ENCODE results near the gene IGF2BP1. TPM values are rescaled to one million over a fixed set of nuclear protein-coding genes. Genes with fewer than 3 reads are reported as not detected.

Gene IGF2BP1
- polyA plus RNA-seq, 1 of the 3 experiments (the other 2 are of a cell fraction): 0.05 TPM

- peak overlapping the region in 1 of 2 experiments; percentile 17; a peak in 2 of 4 replicates for H3K4me3 ChIP-seq (ENCODE audit: low read depth in 2 of 2, low read length in 1 of 2)
- H4K20me1 ChIP-seq (ENCODE audit: insufficient read depth): no peaks in the 10 kb centered on the region
- peaks cover 14% of the 10 kb centered on the region; the same call in 1 of the 2 replicates for H3K27me3 ChIP-seq (ENCODE audit: insufficient read depth)
- H3K27ac ChIP-seq (ENCODE audit: low read depth in 2 of 2, low read length in 1 of 2): peak overlapping the region; percentile 14 to 98; a peak in 3 of 4 replicates
- H3K9me3 ChIP-seq: no peaks in the 10 kb centered on the region
- ChIA-PET POLR2A (no interaction called here), CTCF (interaction anchor here (0.9 to 1.6 kb wide), 2 partner anchors 60 to 63 kb away, joined by 3 to 5 read pairs; no protein-coding TSS in a partner anchor)
- H3K4me2 ChIP-seq: peak overlapping the region; percentile 70
- no peaks in the 10 kb centered on the region for H3K79me2 ChIP-seq (ENCODE audit: insufficient read depth)
- TF ChIP-seq NFIC (IDR thresholded peaks at IDR 0.05; ENCODE audit: borderline replicate concordance) (peak; percentile 18; the same call in 1 of the 2 replicates), IRF3 (IDR thresholded peaks at IDR 0.05; ENCODE audit: low read depth, low read length) (no peak)
- peak overlapping the region; percentile 50 for H2AFZ ChIP-seq (ENCODE audit: low read depth)
- 13% methylated on average over 7 of the region's 7 CpGs for whole genome bisulfite sequencing (ENCODE audit: low lambda C conversion rate)
- no peaks in the 10 kb centered on the region for H3K9me2 ChIP-seq
- peaks cover 0 to 22% of the 10 kb centered on the region in 2 experiments; a peak in 3 of 4 replicates for H3K4me1 ChIP-seq (ENCODE audit: control insufficient read depth in 1 of 2, insufficient read depth in 2 of 2, low read depth in 1 of 2, low read length in 1 of 2)
- no peaks in the 10 kb centered on the region for H3K36me3 ChIP-seq (replicated peaks in 1 of 2; ENCODE audit: control insufficient read depth in 1 of 2, insufficient read depth in 2 of 2, low read length in 1 of 2)
- H3K9ac ChIP-seq: peak overlapping the region; percentile 54; the same call in 1 of the 2 replicates
- no peak for DNase-seq
- H3F3A ChIP-seq (replicated peaks; ENCODE audit: insufficient read depth): peaks cover 20% of the 10 kb centered on the region
Measured at GRCh38 chr17:48972749-48973097, 24.5 kb upstream of the IGF2BP1 start.

DNA sequence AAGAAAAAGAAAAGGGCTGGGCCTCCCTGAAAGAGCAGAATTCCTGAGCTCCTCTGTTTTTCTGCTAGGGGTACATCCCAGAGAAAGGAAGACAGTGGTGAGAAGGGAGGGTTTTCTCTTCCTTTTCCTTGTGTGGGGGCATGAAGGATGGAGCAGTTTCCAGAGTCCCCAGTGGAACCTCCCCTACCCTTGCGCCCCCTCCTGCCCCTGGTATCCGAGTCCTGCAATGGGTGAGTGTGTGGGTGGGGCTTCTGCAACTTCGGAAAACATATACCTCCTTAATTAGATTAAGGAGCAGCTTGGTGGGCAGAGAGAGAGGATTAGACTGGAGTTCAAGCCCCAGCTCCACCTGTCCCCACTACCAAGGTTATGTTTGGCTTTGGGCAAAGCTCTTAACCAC is 23.4 kb upstream of the IGF2BP1 start:
- Histone ChIP-seq H3K9me3 (no peaks in the 10 kb centered on the region), H4K20me1 (ENCODE audit: insufficient read depth) (no peaks in the 10 kb centered on the region), H3K27ac (ENCODE audit: low read depth in 2 of 2, low read length in 1 of 2) (peak overlapping the region in 1 of 2 experiments; percentile 98; a peak in 2 of 4 replicates), H3K27me3 (ENCODE audit: insufficient read depth) (peaks cover 24% of the 10 kb centered on the region; the same call in 1 of the 2 replicates), H3K4me1 (ENCODE audit: control insufficient read depth in 1 of 2, insufficient read depth in 2 of 2, low read depth in 1 of 2, low read length in 1 of 2) (peaks cover 0 to 22% of the 10 kb centered on the region in 2 experiments; a peak in 3 of 4 replicates), H3K4me2 (no peak overlapping the region), H3K4me3 (ENCODE audit: low read depth in 2 of 2, low read length in 1 of 2) (no peak overlapping the region), H3F3A (replicated peaks; ENCODE audit: insufficient read depth) (peaks cover 18% of the 10 kb centered on the region), H3K9ac (no peak overlapping the region), H3K36me3 (replicated peaks in 1 of 2; ENCODE audit: control insufficient read depth in 1 of 2, insufficient read depth in 2 of 2, low read length in 1 of 2) (no peaks in the 10 kb centered on the region), H2AFZ (ENCODE audit: low read depth) (no peak overlapping the region), H3K79me2 (ENCODE audit: insufficient read depth) (no peaks in the 10 kb centered on the region), H3K9me2 (no peaks in the 10 kb centered on the region)
- TF ChIP-seq, protein P1, sequence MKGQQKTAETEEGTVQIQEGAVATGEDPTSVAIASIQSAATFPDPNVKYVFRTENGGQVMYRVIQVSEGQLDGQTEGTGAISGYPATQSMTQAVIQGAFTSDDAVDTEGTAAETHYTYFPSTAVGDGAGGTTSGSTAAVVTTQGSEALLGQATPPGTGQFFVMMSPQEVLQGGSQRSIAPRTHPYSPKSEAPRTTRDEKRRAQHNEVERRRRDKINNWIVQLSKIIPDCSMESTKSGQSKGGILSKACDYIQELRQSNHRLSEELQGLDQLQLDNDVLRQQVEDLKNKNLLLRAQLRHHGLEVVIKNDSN (IDR thresholded peaks at IDR 0.05; ENCODE audit: borderline replicate concordance, low read depth): no peak
- TF ChIP-seq, protein P2, sequence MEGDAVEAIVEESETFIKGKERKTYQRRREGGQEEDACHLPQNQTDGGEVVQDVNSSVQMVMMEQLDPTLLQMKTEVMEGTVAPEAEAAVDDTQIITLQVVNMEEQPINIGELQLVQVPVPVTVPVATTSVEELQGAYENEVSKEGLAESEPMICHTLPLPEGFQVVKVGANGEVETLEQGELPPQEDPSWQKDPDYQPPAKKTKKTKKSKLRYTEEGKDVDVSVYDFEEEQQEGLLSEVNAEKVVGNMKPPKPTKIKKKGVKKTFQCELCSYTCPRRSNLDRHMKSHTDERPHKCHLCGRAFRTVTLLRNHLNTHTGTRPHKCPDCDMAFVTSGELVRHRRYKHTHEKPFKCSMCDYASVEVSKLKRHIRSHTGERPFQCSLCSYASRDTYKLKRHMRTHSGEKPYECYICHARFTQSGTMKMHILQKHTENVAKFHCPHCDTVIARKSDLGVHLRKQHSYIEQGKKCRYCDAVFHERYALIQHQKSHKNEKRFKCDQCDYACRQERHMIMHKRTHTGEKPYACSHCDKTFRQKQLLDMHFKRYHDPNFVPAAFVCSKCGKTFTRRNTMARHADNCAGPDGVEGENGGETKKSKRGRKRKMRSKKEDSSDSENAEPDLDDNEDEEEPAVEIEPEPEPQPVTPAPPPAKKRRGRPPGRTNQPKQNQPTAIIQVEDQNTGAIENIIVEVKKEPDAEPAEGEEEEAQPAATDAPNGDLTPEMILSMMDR (IDR thresholded peaks at IDR 0.05): no peak
- TF ChIP-seq SIN3A (IDR thresholded peaks at IDR 0.05; ENCODE audit: borderline replicate concordance, low read depth, low read length) (no peak), NFIC (IDR thresholded peaks at IDR 0.05; ENCODE audit: borderline replicate concordance) (no peak), RCOR1 (IDR thresholded peaks at IDR 0.05; ENCODE audit: low read length) (no peak), RXRA (IDR thresholded peaks at IDR 0.05; ENCODE audit: borderline replicate concordance, low read depth) (no peak), JUND (IDR thresholded peaks at IDR 0.05) (no peak), EZH2phosphoT487 (IDR thresholded peaks at IDR 0.05; ENCODE audit: borderline replicate concordance, low read depth) (no peak)
- TF ChIP-seq, protein P3, sequence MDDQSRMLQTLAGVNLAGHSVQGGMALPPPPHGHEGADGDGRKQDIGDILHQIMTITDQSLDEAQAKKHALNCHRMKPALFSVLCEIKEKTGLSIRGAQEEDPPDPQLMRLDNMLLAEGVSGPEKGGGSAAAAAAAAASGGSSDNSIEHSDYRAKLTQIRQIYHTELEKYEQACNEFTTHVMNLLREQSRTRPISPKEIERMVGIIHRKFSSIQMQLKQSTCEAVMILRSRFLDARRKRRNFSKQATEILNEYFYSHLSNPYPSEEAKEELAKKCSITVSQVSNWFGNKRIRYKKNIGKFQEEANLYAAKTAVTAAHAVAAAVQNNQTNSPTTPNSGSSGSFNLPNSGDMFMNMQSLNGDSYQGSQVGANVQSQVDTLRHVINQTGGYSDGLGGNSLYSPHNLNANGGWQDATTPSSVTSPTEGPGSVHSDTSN (IDR thresholded peaks at IDR 0.05): no peak
- ChIA-PET POLR2A (no interaction called here), CTCF (interaction anchor here (1.0 to 1.6 kb wide), 6 partner anchors 12 to 170 kb away, joined by 3 to 5 read pairs (median 4); no protein-coding TSS in a partner anchor)
- no peak for DNase-seq
- 52% methylated on average over 3 of the region's 3 CpGs for WGBS (ENCODE audit: low lambda C conversion rate)

Measured in SK-N-SH (cell line).